Epithelial cell of prostate (primary cell): Measurements from ENCODE around the gene LRRFIP2.
"Not testable (repeated sequence)": the region's sequence is repeated elsewhere in the genome, so short reads cannot be mapped to it uniquely, and the experiment has no call there.

Source experiments
- DNase-seq: peaks from one replicate; pipeline ENCODE4 v3.0.0-alpha.2; 2011; ENCODE audit warnings: low read depth, low spot score
- H3K27ac ChIP-seq: fragments of 450-650 bp; 2 replicates; pipeline ENCODE4 v1.5.1; 2017; ENCODE audit warnings: mild to moderate bottlenecking

LRRFIP2 gene

GRCh38 chr3:37148208-37148607 is 26.2 kb downstream of the LRRFIP2 start:
- no peak for DNase-seq
- H3K27ac ChIP-seq: no peak overlapping the region

GRCh38 chr3:37147666-37148065 is 26.7 kb downstream of the LRRFIP2 start:
- DNase-seq: no peak
- no peak overlapping the region for H3K27ac ChIP-seq

GRCh38 chr3:37146927-37147326 is 27.5 kb downstream of the LRRFIP2 start:
- not testable (repeated sequence) for DNase-seq, H3K27ac ChIP-seq

- H3K27ac ChIP-seq: no peak overlapping the region
Observed at GRCh38 chr3:37145611-37146010, 28.8 kb downstream of the LRRFIP2 start.

GRCh38 chr3:37144806-37145205 is 29.6 kb downstream of the LRRFIP2 start:
- H3K27ac ChIP-seq: no peak overlapping the region
- no peak for DNase-seq

More at GRCh38 chr3:37145611-37146010, 28.8 kb downstream of the LRRFIP2 start:
- no peak for DNase-seq

GRCh38 chr3:37143821-37144220 is 30.6 kb downstream of the LRRFIP2 start:
- no peak overlapping the region for H3K27ac ChIP-seq
- no peak for DNase-seq

- no peak for DNase-seq
- no peak overlapping the region for H3K27ac ChIP-seq
Observed at GRCh38 chr3:37141676-37142075, 32.7 kb downstream of the LRRFIP2 start.

GRCh38 chr3:37140899-37141541 is 33.4 kb downstream of the LRRFIP2 start:
- no peak for DNase-seq
- H3K27ac ChIP-seq: no peak overlapping the region

GRCh38 chr3:37139567-37140052 is 34.8 kb downstream of the LRRFIP2 start:
- no peak for DNase-seq
- peak overlapping the region; percentile 2 for H3K27ac ChIP-seq

GRCh38 chr3:37138816-37139215 is 35.6 kb downstream of the LRRFIP2 start:
- no peak for DNase-seq
- peak overlapping the region; percentile 2 for H3K27ac ChIP-seq

- DNase-seq: no peak
Observed at GRCh38 chr3:37137516-37137915, 36.9 kb downstream of the LRRFIP2 start.

GRCh38 chr3:37136067-37136466 is 38.3 kb downstream of the LRRFIP2 start:
- H3K27ac ChIP-seq: peak overlapping the region; percentile 21
- DNase-seq: no peak

More at GRCh38 chr3:37137516-37137915, 36.9 kb downstream of the LRRFIP2 start:
- no peak overlapping the region for H3K27ac ChIP-seq

GRCh38 chr3:37135561-37135960 is 38.8 kb downstream of the LRRFIP2 start:
- no peak for DNase-seq
- peak overlapping the region; percentile 21 for H3K27ac ChIP-seq

GRCh38 chr3:37132334-37132733 is 42.0 kb downstream of the LRRFIP2 start:
- no peak for DNase-seq
- H3K27ac ChIP-seq: peak overlapping the region; percentile 67

GRCh38 chr3:37131860-37132144 is 42.6 kb downstream of the LRRFIP2 start:
- DNase-seq: no peak
- H3K27ac ChIP-seq: peak overlapping the region; percentile 67

- no peak for DNase-seq
- peak overlapping the region; percentile 67 for H3K27ac ChIP-seq
Observed at GRCh38 chr3:37130984-37131859, 43.2 kb downstream of the LRRFIP2 start.

- peak overlapping the region; percentile 67 for H3K27ac ChIP-seq
- DNase-seq: no peak
Observed at GRCh38 chr3:37130448-37130847, 43.9 kb downstream of the LRRFIP2 start.

- peak overlapping the region; percentile 67 for H3K27ac ChIP-seq
- peak; percentile 40 for DNase-seq
Observed at GRCh38 chr3:37129871-37130270, 44.5 kb downstream of the LRRFIP2 start.

- no peak overlapping the region for H3K27ac ChIP-seq
- no peak for DNase-seq
Observed at GRCh38 chr3:37127340-37127739, 47.0 kb downstream of the LRRFIP2 start.

- no peak overlapping the region for H3K27ac ChIP-seq
- no peak for DNase-seq
Observed at GRCh38 chr3:37126856-37127255, 47.5 kb downstream of the LRRFIP2 start.
